GM18526 (cell line): Measurements from ENCODE around the gene MAPK8IP1.

ENCODE experiments used
- POLR2A ChIP-seq: IDR thresholded peaks from 3 replicates; pipeline ENCODE4 v1.6.1; 2011; ENCODE audit not compliant: insufficient read length; ENCODE audit errors: extremely low read depth

MAPK8IP1 gene

GRCh38 chr11:45933131-45933831 is 47.8 kb downstream of the MAPK8IP1 start:
- no peak for TF ChIP-seq POLR2A

DNA sequence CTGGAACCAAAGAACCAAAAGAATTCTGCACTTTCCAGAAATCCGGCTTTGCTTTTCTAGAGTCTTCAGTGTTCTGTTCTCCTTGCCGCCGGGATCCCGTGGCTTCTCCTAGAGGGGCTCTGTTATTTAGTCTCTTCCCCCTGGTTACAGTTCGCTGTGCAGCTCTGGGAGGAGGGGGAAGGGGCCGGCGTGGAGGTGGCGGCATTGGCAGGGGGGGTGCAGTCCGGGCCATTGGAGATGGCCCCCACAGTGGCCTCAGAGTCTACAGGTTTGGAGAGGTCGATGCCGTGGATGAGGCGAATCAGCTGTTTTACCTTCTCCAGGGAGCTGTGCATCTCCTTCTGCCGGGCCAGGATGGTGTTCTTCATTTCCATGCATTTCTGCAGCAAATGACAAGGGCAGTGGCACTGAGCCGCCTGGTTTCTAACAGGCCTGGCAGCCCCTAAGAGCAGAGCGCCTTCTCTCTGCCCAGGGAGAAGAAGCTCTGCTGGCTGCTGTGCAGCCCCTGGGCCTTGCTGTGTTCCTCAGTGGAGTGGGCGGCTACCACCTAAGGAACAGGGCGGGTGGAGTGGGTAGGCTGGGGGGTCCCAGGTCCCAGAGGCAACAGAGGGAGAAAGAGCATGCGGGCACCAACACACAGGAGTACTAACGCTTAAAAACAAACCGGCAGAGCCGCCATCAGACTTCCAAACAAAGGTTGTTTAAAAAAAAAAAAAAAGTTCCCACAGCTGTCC is 48.6 kb downstream of the MAPK8IP1 start:
- no peak for TF ChIP-seq POLR2A

- no peak for TF ChIP-seq POLR2A
Observed at GRCh38 chr11:45934580-45935318, 49.3 kb downstream of the MAPK8IP1 start.

- TF ChIP-seq POLR2A = no peak
Observed at GRCh38 chr11:45935349-45936064, 50.1 kb downstream of the MAPK8IP1 start.

GRCh38 chr11:45936511-45937054 is 51.1 kb downstream of the MAPK8IP1 start:
- TF ChIP-seq POLR2A = no peak

DNA sequence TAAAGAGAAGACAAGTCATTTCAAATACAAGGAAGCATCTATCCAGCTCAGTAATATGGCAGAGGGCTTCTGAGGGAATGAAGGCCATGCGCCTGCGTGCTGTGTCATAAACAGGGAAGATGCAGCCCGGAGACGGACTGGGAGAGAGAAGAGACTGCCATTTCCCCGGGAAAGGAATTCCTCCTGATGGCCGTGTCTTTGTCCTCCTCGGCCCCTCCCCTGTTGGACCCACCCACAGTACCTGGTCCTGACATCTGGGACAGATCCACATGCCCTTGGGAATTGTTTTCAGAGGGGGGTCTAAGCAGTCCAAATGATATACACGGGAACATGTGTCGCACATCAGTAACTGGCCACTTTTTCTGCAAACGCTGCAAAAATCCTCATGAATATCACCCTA is 52.5 kb downstream of the MAPK8IP1 start:
- TF ChIP-seq POLR2A = no peak

GRCh38 chr11:45939836-45940235 is 54.4 kb downstream of the MAPK8IP1 start:
- no peak for TF ChIP-seq POLR2A

- TF ChIP-seq POLR2A = no peak
Observed at GRCh38 chr11:45941285-45941684, 55.8 kb downstream of the MAPK8IP1 start.

- TF ChIP-seq POLR2A = no peak
Observed at GRCh38 chr11:45942381-45942780, 56.9 kb downstream of the MAPK8IP1 start.

DNA sequence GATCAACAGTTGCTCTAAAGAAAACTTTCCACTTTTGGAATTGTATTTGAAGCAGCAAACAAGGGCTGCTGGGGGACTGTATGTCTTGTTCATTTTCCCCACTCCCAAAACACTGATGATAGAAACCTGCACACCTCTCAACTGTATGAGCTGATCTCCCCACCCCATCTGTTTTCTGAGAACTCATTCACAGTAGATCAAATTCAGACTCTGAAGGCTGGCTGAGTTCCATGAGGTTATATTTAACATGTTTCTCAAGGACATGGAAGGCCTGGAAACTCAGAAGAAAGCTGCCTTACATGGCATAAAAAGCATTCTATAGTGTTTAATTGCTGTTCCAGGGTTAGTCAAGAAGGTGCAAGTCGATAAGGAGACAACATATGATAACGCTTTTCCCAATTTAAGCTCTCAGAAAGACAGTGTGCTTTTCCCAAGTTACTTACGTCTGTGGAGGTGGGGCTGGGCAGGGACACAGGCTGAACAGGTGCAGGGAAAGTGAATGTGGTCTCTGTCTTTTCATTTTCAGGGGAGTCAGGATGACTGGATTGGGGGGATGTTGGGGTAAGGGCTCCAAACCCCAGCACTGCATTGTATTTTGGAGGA is 60.0 kb downstream of the MAPK8IP1 start:
- TF ChIP-seq POLR2A = no peak

DNA sequence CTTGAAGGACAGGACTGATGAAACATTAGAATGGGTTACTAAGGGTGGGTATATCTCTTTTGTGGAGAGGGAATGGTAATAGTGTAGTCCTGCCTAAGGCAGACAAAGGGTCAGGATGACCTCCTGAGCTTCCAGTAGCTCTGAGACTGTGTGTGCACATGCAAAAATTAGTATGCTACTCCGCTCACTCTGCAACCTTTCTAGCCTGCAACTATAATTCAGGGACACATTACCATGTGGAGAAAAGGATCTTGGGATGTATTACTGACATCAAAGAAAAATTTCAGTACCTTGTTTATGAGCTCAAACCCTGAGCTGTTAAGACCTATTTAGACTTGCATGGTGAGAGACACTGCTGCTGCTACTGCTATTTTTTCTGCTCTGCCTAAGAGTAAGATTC is 62.4 kb downstream of the MAPK8IP1 start:
- no peak for TF ChIP-seq POLR2A

- no peak for TF ChIP-seq POLR2A
Observed at GRCh38 chr11:45948356-45948755, 62.9 kb downstream of the MAPK8IP1 start.

DNA sequence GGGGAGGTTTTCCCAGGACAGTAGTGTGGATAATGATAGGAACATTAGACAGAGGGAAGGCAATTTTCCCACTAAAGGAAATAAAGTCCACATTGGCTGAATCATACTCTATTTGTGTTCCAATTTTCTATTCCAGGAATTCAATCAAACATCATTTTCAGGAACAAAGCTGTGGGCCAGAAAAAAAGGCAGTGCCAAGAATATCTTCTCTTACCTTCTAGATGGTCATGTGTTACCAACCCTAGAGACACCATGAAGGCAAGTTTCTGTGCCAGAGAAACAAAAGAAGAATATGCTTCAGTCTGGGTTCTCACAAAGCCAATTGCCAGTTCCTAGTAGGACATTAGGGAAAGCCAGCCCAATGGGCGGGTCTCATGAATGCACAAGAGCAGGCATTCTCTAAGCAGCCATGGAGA is 64.5 kb downstream of the MAPK8IP1 start:
- TF ChIP-seq POLR2A = no peak
